Iris pigment epithelial cell (primary cell): ENCODE results near the gene MMP8.
"Not testable (repeated sequence)": the region's sequence is repeated elsewhere in the genome, so short reads cannot be mapped to it uniquely, and the experiment has no call there.

Source experiments
- DNase-seq: peaks from one replicate; pipeline ENCODE4 v3.0.0-alpha.2; 2011; ENCODE audit warnings: low read depth

MMP8 gene, protein sequence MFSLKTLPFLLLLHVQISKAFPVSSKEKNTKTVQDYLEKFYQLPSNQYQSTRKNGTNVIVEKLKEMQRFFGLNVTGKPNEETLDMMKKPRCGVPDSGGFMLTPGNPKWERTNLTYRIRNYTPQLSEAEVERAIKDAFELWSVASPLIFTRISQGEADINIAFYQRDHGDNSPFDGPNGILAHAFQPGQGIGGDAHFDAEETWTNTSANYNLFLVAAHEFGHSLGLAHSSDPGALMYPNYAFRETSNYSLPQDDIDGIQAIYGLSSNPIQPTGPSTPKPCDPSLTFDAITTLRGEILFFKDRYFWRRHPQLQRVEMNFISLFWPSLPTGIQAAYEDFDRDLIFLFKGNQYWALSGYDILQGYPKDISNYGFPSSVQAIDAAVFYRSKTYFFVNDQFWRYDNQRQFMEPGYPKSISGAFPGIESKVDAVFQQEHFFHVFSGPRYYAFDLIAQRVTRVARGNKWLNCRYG

DNA sequence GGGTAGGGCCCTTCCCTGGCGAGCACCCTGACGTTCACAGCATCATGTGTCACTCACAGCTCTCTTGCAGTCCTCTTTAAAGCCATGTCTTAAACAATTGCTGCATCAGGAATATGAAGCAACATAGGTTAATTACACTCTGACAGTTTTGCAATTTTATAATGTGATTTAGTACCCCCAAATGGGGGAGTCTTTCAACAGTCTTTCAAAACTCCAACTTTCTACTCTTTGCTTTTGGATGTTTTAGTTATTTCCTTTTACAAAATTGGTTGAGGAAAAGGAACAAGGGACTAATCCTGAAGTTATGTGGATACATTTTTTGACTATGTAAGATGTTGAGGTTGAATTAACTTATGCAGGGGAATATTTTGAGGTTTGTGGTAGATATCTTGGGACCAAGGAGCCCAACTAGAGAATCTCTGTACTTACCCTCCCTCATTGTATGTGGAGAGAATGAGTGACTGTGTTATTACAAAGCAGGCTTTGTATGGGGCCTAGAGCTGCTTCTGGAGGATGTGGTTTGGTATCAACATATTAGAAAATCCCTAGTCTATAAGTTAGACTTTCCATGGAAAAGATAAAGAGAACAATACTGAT is at the start of gene MMP8:
Gene MMP8 (minus strand): TSS at position 51 of the 597 bp plus-strand sequence. CDS start 99 bp downstream, outside the sequence.
- DNase-seq, result peak; percentile 40

DNA sequence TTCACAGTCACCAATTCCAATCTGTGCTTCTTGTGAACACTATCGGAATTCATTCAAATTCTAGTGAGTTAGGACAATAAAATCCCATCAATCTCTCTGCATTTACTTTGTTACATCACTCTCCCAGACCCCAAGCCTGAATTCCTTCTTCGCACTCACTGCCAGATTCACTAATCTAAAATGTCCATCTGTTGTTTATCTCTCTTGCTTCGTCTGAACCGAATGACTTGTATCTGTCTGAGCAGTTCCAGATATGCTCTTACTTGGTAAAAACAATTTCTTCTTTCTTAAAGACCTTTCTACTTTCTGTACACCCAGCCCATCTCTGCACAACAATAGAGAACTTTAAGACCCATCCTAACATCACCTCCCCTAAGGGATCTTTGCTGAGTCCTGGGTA is 48.6 kb upstream of the MMP8 start:
- no peak for DNase-seq

DNA sequence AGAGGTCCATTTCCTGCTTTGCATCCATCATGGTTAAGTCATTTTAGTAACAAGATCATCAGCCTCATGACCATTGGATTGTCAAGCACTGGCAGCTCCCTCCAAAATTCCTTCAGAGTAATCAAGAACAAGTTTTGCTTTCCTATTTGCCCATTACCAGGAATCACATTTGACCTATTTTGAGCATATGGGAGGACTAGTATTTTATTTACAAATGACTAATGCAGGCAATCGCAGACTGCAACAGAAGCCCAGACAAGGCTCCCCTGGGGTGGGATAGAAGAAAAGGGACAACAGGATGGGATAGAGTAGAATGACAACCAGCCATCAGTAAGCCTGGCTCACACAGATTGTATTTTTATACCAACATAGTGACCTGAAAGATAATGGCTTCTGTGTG is 46.6 kb upstream of the MMP8 start:
- no peak for DNase-seq

DNA sequence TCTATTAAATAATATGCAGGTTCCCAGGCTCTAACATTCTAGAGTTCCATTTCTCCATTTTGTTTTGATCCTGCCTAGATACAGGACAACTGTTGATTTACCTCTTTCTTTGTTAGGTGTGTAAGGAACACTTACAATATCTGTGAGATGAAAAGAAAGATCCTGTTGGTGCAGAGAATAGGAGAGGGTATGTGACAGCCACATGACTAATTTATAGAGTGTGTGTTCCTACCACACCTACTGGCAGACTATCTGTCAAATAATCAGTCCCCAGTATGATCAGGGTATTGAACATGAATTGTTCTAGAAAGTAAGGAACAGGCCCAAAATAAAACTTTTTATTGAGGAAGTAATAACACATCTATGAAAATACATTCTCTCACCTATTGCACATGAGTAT is 45.4 kb upstream of the MMP8 start:
- no peak for DNase-seq

DNA sequence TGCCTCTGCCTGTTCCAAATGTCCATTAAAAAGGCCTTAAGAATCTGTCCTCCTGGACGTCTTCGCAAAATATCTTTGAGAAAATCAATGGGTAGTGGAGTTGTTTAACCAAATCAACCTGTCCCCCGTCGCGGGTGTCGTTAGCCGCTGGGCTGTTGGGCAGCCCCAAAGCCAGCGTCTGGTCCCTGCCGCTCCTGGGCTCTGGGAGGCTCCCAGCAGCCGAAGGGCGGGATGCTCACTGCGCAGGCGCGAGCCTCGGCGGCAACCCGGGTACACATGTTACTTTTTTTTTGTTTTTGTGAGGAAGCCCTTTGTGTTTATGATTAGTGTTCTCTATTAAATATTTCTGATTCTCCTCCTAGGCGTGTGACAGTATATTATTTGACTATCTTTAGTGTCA is 43.0 kb upstream of the MMP8 start:
- no peak for DNase-seq

DNA sequence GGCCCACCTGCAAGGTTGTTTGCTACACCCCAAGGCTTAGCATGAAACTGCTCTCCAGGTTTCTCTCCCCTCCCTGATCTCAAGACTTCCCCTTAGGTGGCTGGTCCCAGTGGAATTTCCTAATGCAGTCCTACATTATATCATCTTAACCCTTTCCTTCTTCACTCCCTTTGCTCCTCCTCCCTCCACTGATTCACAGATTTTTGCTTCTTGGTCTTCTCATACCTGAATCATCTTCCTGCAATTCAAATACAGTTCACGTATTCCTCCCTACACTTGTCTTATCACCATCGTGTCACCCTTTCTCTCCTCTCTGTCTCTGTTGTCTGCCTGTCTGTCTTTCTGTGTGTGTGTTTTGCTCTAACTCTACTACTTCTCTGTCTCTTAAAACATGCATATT is 38.7 kb upstream of the MMP8 start:
- DNase-seq, result no peak

DNA sequence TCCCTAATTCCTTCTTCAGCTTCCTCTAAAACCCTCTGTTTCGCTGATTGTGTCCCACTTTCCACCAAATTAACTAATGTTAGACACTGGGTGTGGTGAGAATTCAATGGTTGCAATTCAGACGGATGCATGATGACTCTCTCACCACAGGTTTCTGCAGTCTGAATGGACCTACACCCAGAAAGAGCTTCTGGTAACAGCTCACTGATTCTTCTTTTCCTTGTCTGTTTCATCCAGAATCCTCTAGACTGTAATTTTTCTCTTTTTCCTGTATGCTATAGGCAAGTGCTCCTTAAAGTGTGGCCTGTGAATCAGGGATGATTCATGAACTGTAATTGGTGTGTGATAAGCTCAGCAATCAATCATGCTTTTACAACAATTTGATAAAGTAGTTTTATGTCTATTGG is 37.6 kb upstream of the MMP8 start:
- DNase-seq, result peak; percentile 18

DNA sequence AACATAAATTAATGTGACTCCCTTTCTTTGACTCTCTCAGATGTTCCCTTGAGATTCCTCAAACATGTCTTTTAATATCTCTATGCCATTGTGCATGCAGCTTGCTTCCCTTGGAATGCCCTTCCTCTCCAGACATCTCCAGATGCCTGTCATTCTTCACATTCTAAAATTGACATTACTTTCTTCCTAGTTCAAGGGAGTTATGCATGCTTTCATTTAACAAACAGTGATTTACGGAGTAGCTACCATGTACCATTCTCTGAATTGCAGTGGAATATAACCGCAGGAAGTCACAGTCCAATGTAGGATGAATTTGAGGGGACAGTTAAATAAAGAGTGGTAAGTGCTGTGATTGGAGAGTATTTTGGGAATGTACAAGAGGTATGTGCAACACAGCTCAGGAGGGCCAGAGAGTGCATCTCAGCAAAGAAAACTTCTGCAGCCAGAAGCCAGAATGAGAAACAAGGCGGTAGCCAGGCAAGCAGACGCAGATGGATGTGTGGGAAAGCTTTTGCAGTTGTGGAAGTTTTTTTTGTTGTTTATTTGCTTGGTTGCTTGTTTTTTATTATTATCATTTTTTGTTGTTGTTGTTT is 37.0 kb upstream of the MMP8 start:
- DNase-seq, result peak; percentile 22

DNA sequence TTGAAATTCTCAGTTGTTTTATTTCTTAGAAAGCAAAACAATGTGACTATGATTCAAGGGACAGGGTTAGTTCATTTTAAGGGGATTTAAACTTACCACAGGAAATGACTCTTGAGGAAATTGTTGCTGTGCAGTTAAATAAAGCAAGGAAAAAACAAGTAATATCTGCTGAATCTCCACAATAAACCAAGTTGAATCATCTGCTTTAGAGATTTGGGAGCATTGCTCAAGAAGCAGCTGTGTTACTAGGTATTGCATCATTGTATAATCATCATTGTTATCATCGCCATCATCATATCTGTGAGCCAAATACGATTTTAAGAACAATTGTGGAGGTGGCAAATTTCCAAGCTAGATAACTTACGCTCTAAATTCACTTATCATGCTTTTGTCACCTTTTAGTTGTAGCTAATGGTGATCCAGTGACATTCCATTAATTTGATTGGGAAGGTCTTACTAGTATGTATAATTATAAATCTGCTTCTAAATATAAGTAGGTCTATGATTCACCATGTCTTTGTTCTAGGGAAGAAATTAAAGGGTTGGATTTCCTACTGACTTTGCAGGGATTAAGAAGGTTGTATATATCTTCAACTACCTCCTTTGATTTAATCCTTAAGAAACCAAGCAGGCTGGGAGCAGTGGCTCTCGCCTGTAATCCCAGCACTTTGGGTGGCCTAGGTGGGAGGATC is 35.7 kb upstream of the MMP8 start:
- peak; percentile 98 for DNase-seq

DNA sequence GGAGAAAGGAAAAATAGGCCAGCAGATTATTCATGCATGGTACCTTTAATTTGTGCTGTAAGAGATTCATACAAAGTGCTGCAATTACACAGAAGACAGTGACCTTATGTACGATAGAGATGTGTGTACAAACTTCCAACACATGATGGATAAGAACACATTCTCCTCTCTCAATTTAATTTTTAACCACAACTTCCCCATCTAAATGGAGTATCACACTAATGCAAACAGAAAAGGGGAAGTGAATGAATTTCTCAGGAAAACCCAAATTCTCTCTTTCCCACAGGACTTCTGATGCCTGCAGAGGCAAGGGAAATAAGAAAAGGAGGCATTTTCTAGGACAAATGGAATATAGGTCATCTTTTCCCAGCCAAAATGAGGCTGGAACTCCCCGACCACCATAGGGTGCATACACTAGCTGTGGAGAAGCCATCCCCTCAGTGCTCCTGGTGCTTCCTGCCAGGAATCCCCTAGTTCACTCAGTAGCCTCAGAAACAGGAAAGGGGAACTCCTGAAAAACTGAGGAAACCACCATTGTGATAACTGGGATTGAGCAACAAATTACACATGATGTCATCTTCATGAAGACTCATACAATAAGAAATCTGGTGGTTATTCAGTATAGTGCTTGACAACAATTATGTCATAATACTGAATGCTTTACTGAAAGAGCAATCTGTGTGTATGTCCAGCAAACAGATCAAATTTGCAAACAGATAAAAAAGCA is 33.2 kb upstream of the MMP8 start:
- peak; percentile 89 for DNase-seq

DNA sequence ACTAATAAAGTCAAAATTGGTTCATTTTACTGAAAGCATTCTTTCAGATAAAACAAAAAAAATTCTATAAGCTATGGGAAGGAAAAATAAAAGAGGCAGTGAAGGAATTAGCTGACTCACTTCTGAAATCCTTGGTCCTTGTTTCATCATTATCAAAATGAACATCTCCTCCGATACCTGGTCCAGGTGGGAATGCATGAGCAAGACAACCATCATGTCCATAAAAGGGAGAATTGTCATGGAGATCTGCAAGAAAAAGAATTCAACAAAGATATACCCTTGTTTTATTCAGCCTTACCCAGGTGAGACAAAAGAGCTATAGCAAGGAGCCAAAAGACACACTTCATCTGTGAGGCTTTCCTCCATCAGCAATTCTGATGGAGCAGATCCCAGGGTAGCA is 28.5 kb upstream of the MMP8 start:
- no peak for DNase-seq

DNA sequence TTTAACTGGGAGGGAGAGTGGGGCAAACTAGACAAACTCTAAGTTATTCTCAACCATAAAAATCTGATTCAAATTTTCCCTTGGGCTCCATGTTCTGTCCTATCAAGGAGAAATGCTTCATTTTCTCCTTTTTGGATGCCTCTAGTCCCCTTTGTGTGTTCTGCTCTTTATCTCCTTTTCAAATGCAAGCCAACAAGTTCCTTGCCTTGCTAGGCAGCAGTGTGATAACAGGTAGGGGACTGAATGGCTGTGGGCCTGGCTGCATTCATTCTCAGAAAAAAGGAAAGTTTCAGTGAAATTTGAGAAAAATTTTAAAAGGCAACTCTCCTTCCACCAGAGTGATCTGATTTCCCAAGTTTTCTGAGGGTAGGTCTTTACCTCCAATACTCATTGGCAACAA is 26.9 kb upstream of the MMP8 start:
- DNase-seq, result no peak

DNA sequence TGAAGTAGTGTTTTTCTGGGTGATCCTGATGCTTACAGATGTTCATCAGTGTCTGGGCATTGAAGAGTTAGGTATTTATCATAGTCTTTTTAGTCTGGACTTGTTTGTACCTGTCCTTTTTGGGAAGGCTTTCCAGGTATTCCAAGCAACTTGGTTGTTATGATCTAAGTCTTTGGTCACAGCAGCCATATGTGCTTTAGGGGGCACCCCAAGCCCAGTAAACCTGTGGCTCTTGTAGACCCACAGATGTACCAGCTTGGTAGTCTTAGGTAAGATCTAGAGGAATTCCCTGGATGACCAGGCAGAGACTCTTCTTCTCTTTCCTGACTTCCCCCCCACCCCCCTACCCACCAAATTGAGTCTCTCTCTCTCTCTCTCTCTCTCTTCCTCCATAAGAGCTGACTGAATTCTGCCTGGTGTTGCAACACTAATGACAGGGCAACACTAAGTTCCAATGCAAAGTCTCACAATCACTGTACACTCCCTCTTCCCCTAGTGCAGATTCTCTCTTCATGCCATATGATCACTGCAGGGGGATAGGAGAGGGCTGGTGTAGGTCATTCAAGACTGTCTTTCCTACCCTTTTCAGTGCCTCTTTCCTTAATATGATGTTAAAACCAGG is 24.5 kb upstream of the MMP8 start:
- no peak for DNase-seq

DNA sequence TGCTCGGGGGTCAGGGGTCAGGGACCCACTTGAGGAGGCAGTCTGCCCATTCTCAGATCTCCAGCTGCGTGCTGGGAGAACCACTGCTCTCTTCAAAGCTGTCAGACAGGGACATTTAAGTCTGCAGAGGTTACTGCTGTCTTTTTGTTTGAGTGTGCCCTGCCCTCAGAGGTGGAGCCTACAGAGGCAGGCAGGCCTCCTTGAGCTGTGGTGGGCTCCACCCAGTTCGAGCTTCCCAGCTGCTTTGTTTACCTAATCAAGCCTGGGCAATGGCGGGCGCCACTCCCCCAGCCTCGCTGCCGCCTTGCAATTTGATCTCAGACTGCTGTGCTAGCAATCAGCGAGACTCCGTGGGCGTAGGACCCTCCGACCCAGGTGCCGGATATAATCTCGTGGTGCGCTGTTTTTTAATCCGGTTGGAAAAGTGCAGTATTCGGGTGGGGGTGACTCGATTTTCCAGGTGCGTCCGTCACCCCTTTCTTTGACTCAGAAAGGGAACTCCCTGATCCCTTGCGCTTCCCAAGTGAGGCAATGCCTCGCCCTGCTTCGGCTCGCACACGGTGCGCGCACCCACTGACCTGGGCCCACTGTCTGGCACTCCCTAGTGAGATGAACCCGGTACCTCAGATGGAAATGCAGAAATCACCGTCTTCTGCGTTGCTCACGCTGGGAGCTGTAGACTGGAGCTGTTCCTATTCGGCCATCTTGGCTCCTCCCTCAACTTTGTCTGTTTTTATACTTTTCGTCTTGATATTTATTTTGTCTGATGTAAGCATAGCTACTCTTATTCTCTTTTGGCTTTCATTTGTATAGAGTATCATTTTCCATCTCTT is 22.2 kb upstream of the MMP8 start:
- not testable (repeated sequence) for DNase-seq

DNA sequence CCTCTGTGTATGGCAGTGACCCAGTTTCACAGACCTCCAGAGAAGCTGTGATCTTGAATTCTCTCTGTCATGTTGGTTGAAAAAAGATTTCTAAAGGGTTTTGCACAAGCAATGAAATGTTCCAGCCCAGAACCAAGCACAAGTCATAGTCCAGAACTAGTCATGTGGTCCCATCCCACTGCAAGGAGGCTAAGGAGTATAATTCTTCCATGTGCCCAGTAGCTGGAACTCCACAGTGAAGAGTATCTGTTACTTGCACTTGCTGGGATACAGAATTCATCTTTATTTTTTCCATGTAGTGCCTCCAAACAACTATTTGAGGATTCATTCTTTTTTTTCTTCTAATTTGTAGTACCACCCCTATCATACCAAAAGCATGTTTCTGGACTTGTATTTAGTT is 9.9 kb upstream of the MMP8 start:
- DNase-seq, result no peak

DNA sequence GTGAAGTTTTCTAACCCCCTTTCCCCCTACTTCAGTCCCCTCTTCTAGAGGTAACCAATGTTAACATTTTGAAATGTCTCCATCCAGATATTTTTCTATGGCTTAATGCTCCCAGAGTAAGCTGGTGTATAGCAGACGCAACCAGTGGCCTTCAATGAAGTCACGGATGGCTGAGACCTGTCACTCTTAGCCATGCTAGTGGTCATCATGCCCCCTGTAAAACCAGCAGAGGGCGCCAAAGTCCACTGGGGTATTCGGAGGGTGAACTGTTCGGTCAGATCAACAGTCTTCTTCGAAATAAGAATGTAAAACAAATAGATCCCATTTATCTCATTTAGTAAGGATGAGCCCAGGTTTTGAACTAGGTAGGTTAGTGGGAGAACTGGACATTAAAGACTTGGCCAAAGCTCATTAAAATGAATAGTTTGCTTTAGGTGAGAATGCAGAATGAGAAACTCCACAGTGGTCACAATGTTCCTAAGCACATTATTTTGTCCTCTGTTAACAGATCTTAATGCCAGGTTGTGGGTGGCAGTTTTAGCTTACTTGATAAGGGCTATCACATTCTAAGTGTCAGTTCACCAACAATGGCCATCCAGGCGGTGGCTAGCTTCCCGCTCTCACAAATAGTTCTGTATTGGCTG is 8.6 kb upstream of the MMP8 start:
- peak; percentile 45 for DNase-seq

DNA sequence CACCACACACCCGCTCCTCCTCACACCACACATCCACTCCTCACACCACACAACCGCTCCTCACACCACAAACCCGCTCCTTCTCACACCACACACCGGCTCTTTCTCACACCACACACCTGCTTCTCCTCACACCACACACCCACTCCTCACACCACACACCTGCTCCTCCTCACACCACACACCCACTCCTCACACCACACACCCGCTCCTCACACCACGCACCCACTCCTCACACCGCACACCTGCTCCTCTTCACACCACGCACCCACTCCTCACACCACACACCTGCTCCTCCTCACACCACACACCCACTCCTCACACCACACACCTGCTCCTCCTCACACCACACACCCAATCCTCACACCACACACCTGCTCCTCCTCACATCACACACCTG is 6.2 kb upstream of the MMP8 start:
- not testable (repeated sequence) for DNase-seq

DNA sequence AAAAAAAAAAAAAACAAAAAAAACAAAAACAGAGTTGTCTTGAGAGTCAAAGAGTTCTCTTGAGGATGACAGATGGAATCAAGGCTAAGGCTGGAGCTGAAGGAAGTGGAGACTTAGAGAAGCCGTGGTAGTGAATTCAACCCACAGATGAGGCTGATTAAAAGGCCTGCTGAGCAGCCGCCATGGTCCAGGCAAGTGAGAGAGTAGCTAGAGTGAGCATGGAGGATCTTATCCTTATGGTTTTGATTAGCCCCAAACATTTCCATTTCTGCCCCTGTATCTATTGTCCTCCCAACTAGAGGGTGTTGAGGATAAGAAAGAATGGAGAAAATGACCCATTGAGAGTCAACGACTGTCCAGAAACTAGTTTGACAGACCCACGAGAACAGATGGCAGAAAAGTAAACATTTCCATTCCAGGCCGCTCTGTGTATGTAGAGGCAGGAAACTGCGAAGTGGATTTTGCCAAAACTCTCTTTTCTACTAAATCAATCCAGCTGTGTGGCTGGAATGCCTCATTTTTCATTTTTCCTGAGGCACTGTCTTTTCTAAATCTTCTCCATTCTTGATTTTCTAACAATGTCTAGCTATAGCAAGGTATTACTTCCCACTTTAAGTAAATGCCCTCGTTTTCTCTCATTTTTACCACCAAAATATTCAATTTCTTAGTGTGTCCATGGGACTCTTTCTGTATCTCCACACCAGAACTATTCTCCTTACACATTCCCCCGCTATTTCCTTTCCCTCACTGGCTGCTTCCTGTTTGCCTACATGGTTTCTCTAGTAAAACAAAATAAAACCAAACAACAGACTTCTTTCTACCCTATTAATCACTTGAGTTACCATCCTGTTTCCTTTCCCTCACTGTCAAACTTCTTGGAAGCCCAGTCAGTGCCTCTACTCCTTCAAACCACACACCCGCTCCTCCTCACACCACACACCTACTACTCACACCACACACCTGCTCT is 5.4 kb upstream of the MMP8 start:
- peak; percentile 13 for DNase-seq

DNA sequence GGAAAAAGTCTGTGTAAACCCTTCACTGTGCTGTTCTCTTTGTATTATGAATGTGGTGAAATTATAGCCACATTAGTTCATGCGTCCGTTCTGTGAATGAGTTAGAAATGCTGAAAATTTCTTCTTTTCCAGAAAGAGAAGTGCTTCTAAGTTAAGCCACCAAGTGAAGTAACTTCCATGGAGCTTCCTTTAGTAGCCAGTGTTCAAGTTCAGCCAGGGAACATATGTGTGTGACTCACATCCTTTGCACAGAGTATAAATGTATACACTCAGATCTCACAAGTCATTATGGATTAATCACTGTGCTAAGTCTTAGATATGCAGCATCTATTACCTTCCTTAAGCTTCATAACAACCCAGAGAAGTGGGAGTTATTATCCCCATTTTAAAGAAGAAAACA is 3.1 kb upstream of the MMP8 start:
- DNase-seq, result peak; percentile 83
